GM12874 (cell line): ENCODE data around the gene TP73.

ENCODE experiments used
- TF ChIP-seq, protein P1 (sequence below): IDR thresholded peaks from 2 replicates; pipeline ENCODE4 v1.5.1; 2011; ENCODE audit warnings: low read depth, mild to moderate bottlenecking, control low read depth, low read length, moderate library complexity; ENCODE audit not compliant: insufficient read depth

TP73 gene

DNA sequence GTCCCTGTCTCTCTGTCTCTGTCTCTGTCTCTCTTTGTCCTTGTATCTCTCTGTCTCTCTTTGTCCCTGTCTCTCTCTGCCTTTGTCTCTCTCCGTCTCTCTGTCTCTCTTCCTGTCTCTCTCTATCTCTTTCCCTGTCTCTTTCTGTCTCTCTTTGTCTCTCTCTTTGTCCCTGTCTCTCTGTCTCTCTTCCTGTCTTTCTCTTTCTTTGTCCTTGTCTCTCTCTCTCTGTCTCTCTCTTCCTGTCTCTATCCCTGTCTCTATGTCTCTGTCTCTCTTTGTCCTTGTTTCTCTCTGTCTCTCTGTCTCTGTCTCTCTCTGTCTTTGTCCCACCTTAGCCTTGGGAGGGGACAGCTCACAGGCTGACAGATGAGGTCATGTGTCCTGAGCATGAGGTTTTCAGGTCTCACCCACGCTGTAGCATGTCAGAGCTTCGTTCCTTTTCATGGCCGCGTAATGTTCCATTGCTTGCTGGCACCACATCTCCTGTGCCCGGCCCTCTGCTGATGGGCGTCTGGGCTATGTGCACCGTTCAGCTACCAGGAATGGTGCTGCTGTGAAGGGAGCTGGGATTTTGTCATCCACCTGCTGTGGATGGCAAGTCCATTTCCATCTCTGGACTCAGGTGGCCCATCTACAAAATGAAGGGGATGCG, 27.6 kb downstream of the TP73 start:
- TF ChIP-seq, protein P1, sequence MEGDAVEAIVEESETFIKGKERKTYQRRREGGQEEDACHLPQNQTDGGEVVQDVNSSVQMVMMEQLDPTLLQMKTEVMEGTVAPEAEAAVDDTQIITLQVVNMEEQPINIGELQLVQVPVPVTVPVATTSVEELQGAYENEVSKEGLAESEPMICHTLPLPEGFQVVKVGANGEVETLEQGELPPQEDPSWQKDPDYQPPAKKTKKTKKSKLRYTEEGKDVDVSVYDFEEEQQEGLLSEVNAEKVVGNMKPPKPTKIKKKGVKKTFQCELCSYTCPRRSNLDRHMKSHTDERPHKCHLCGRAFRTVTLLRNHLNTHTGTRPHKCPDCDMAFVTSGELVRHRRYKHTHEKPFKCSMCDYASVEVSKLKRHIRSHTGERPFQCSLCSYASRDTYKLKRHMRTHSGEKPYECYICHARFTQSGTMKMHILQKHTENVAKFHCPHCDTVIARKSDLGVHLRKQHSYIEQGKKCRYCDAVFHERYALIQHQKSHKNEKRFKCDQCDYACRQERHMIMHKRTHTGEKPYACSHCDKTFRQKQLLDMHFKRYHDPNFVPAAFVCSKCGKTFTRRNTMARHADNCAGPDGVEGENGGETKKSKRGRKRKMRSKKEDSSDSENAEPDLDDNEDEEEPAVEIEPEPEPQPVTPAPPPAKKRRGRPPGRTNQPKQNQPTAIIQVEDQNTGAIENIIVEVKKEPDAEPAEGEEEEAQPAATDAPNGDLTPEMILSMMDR = no peak

DNA sequence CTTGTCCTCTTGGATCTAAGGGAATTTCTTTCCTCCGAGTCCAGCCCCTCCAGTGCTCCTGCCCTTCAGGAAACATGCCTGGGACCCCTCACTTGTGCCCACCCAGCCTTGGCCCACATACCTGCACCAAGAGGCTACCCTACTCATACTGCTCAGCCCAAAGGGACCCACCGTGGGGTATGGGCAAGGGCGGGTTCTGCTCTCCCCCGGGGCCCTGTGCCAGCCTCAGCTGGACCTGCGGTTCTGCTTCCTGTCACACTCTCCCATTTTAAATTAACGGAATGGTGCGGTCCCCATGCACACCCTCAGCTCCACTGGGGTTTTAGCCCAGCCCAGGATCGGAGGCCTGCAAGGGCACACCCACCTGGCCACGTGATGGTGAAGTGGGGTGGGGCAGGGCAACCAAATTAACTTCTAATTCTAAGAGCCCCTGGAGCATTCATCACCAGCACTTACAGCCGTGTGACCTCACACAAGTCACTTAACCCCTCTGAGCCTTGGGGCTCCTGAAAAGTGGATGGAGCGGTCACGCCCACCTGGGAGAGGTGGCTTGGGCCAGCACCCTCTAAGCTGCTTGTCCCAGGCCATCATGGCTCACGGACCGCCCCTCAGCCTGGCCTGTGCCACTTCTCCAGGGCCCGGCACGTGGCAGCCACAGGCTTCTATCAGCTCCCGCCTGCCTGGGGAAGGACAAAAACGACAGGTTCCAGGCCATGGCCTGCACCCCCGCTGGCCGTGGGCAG, 28.3 kb downstream of the TP73 start:
- TF ChIP-seq, protein P1 = no peak

DNA sequence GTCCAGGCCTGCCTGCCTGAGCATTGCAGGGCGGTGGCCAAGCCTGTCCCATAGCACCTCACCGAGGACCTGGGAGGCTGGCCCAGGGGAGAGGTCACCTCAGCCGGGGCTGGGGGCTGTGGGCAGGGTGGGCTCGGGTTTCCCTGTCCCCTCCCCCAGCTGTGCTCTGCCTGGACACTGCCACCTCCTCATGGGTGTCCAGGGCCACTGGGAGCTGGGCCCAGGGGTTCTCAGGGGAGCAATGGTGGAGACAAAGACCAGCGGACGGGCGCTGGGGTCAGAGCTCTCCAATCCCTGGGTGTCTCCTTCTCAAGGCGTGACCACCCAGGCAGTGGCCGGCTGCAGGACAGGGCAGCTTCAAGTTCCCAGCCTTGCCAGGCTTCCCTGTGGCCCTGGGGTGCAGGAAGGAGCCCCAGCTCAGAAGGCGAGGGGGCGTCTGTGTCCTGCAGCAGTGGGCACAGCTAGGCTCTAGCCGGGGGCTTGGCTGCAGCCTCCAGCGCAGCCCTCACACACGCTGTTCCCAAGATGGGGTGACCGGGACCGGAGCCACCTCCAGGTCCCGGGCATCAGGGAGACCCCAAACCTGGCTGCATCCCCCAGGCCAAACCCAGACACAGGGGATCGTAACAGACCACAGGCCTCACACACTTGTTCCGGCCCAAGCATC, 29.0 kb downstream of the TP73 start:
- TF ChIP-seq, protein P1 = no peak

DNA sequence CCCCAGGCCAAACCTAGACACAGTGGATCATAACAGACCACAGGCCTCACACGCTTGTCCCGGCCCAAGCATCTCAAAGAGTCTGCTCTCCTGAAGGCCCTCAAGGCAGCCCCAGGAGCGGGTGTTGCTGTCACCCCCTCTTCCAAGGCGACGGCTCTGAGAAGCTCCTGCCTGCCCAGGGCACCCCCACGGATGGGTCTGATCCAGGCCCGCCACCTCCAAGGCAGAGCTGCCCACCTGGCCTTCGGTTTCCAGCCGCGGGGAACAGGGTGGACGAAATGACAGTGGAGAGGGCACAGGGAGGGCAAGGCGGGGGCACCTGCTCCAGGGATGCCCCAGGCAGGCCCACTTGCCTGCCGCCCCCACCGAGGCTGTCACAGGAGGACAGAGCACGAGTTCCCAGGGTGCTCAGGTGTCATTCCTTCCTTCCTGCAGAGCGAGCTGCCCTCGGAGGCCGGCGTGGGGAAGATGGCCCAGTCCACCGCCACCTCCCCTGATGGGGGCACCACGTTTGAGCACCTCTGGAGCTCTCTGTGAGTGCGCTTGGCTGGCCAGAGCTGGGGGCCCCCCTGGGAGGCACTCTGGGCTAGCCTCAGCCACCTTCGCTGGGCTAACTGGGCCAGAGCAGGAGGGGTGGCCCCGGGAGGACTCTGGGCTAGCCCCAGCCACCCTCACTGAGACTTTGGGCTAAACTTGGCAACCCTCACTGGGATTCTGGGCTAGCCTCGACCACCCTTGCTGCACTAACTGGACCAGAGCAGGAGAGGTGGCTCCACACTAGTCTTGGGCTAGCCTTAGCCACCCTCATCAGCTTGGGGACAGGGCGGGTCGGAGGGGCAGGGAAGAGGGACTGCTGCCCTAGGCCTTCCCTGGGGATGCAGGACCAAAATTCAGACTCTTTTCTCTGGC, 29.8 kb downstream of the TP73 start:
- TF ChIP-seq, protein P1 = no peak

DNA sequence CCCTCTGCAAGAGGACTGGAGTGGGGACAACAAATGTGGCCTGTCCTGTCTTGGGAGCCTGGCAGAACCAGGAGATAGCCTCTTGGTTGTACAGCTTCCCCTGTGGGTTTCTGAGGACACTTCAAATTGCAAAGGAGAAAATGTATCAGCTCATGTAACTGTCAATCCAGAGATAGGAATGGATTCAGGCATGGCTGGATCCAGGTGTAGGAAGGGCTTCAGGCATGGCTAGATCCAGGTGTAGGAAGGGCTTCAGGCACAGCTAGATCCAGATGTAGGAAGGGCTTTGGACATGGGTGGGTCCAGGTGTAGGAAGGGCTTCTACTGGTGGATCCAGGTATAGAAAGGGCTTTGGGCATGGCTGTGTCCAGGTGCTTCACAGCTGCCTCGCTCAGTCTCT, 30.9 kb downstream of the TP73 start:
- TF ChIP-seq, protein P1 = no peak

DNA sequence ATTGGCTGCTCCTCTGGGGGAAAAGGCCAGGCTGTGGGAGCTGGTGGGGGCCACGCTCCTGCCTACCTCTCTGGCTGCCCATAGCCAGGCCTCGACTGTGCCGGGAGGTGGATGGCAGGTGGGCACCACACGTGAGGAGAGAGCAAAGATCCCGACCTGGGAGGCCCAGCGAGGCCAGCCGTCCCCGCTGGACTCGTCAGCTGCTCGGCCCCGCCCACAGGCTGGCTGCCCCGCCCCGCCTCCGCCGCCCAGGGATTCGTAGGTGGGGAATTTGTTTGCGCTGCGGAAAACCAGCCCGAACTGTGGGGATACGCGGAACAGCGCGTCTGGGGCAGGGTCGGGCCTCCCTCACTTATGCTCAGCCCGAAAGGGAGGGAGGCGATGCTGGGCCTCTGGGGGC, 31.7 kb downstream of the TP73 start:
- TF ChIP-seq, protein P1 = no peak

DNA sequence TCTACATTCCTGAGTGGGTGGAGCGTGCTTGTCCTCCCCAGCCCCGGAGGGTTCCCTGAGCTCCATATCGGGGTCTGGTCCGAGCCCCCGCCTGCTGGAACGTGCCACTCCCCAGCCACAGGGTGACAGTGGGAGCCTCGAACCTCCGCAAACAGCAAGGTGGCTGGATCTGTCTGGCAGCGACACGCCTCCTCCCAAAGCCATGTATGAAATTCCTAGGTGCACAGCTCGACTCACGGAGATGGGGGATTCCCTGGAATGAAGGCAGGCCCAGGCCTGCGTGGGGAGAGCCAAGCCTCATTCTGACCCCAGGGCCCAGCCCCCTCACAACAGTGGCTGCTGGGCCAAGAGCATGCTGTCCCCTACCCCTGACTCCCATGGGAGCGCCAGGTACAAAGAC, 32.9 kb downstream of the TP73 start:
- TF ChIP-seq, protein P1 = no peak
